K562 (cell line): ENCODE data around the gene NENF. TPM values are rescaled to one million over a fixed set of nuclear protein-coding genes. Genes with fewer than 3 reads are reported as not detected.

Experiments
- DPF2 ChIP-seq: fragments of 450-650 bp; IDR thresholded peaks from 2 replicates; pipeline ENCODE4 v1.6.1; 2016
- EP400 ChIP-seq: fragments of 450-650 bp; IDR thresholded peaks from 2 replicates; pipeline ENCODE4 v1.6.1; 2017; ENCODE audit warnings: antibody characterized with exemption, mild to moderate bottlenecking, moderate library complexity
- EWSR1 ChIP-seq: fragments of 450-650 bp; IDR thresholded peaks from 2 replicates; pipeline ENCODE4 v1.6.1; 2018; ENCODE audit warnings: borderline replicate concordance, mild to moderate bottlenecking, low read depth, moderate library complexity; ENCODE audit not compliant: partially characterized antibody
- GTF2A2 ChIP-seq: IDR thresholded peaks from 2 replicates; pipeline ENCODE4 v1.6.1; 2016; ENCODE audit warnings: mild to moderate bottlenecking, missing genetic modification characterization, missing compliant biosample characterization
- HDGF ChIP-seq: fragments of 450-650 bp; IDR thresholded peaks from 2 replicates; pipeline ENCODE4 v1.6.1; 2016
- ILF3 ChIP-seq: fragments of 450-650 bp; IDR thresholded peaks from 2 replicates; pipeline ENCODE4 v1.6.1; 2018; ENCODE audit warnings: antibody characterized with exemption, mild to moderate bottlenecking, moderate library complexity, borderline replicate concordance
- MAFF ChIP-seq: IDR thresholded peaks from 2 replicates; pipeline ENCODE4 v1.6.1; 2012; ENCODE audit warnings: low read length, improper control_type of control experiment
- MEF2A ChIP-seq: IDR thresholded peaks from 2 replicates; pipeline ENCODE4 v1.6.1; 2011; ENCODE audit warnings: low read depth, mild to moderate bottlenecking, low read length, moderate library complexity; ENCODE audit not compliant: control insufficient read depth
- MYBL2 ChIP-seq, 2 experiments: fragments of 450-650 bp in 1 of 2; sonication (generic) in 1 of 2; formaldehyde crosslinking in 1 of 2; IDR thresholded peaks; 2 replicates each; pipeline versions ENCODE4 v1.6.1 to v1.8.1; 2017 to 2022; ENCODE audit warnings: borderline replicate concordance in 1 of 2, inconsistent platforms in 1 of 2, low read depth in 1 of 2, mild to moderate bottlenecking in 1 of 2, missing genetic modification reagents in 1 of 2, moderate library complexity in 1 of 2
- NUFIP1 ChIP-seq: fragments of 450-650 bp; IDR thresholded peaks from 2 replicates; pipeline ENCODE4 v1.6.1; 2018; ENCODE audit not compliant: partially characterized antibody
- SIN3B ChIP-seq: fragments of 450-650 bp; IDR thresholded peaks from 2 replicates; pipeline ENCODE4 v1.6.1; 2017; ENCODE audit warnings: low read depth, mild to moderate bottlenecking, moderate library complexity
- TAF1 ChIP-seq: IDR thresholded peaks from 2 replicates; pipeline ENCODE4 v1.6.1; 2011; ENCODE audit warnings: mild to moderate bottlenecking, low read length, moderate library complexity; ENCODE audit not compliant: insufficient read depth, control insufficient read depth, severe bottlenecking; ENCODE audit errors: extremely low read depth
- TBP ChIP-seq: optimal IDR thresholded peaks from 2 replicates; pipeline ENCODE3; 2011; ENCODE audit warnings: low read depth, low read length, improper control_type of control experiment
- TGIF2 ChIP-seq: sonication (generic); formaldehyde crosslinking; IDR thresholded peaks from 2 replicates; pipeline ENCODE4 v1.8.1; 2022; ENCODE audit warnings: mild to moderate bottlenecking, missing genetic modification reagents, moderate library complexity
- ZNF121 ChIP-seq: sonication (generic); formaldehyde crosslinking; conservative IDR thresholded peaks from 2 replicates; pipeline ENCODE4 v1.8.0; 2022; ENCODE audit warnings: missing genetic modification reagents
- ZNF253 ChIP-seq: fragments of 250-450 bp; sonication (Bioruptor Pico); conservative IDR thresholded peaks from 2 replicates; pipeline ENCODE4 v1.6.1; 2021; ENCODE audit warnings: mild to moderate bottlenecking
- ZNF766 ChIP-seq: fragments of 200-800 bp; sonication (Bioruptor generic); conservative IDR thresholded peaks from 2 replicates; pipeline ENCODE4 v1.6.1; 2016; ENCODE audit warnings: missing genetic modification characterization, missing compliant biosample characterization
- polyA plus RNA-seq, 8 experiments: library from polyadenylated mRNA; depleted of rRNA in 4 of 8; stranded (reverse) in 5 of 8; unstranded in 3 of 8; fragments of >200 nt; fragmentation: Nextera tagmentation in 2 of 8; fragmentation: Illumina TruSeq in 1 of 8; extraction: Ambion mirVana in 2 of 8; extraction: Trizol in 1 of 8; gene quantifications; 2 replicates each; pipeline versions ENCODE4 v1.2.1 to v1.2.3, GENCODE V29; 2011 to 2014; ENCODE audit warnings: inconsistent platforms in 1 of 8, missing spikeins in 1 of 8
- total RNA-seq, 7 experiments: library from RNA; depleted of rRNA in 6 of 7; stranded (reverse); fragments of >200 nt in 6 of 7; fragmentation: Illumina TruSeq in 2 of 7; extraction: Trizol in 2 of 7; gene quantifications; 2 replicates each; pipeline versions ENCODE4 v1.2.1 to v1.2.3, GENCODE V29; 2011 to 2021; ENCODE audit warnings: low replicate concordance in 1 of 7
- TF ChIP-seq, protein P1 (sequence below): fragments of 250-450 bp; sonication (Bioruptor Pico); IDR thresholded peaks from 2 replicates; pipeline ENCODE4 v1.4.0; 2020; ENCODE audit warnings: mild to moderate bottlenecking, moderate library complexity, borderline replicate concordance
- TF ChIP-seq, protein P2 (sequence below), 2 experiments: fragments of 450-650 bp in 1 of 2; sonication (generic) in 1 of 2; formaldehyde crosslinking in 1 of 2; IDR thresholded peaks in 1 of 2; conservative IDR thresholded peaks in 1 of 2; 2 replicates each; pipeline versions ENCODE4 v1.6.1 to v1.8.1; 2016 to 2023; ENCODE audit warnings: mild to moderate bottlenecking in 2 of 2, moderate library complexity in 2 of 2, inconsistent platforms in 1 of 2, missing genetic modification reagents in 1 of 2
- TF ChIP-seq, protein P3 (sequence below): IDR thresholded peaks from 2 replicates; pipeline ENCODE4 v1.6.1; 2011; ENCODE audit not compliant: insufficient read length; ENCODE audit errors: extremely low read depth
- TF ChIP-seq, protein P4 (sequence below): fragments of 450-650 bp; IDR thresholded peaks from 2 replicates; pipeline ENCODE4 v1.6.1; 2016

The NENF gene
- total and polyA plus RNA-seq, 9 of the 15 experiments (the other 6 are each of a cell fraction or from before 2014, with no cell fraction given), result 6.1 to 100 (median 72.8) TPM

DNA sequence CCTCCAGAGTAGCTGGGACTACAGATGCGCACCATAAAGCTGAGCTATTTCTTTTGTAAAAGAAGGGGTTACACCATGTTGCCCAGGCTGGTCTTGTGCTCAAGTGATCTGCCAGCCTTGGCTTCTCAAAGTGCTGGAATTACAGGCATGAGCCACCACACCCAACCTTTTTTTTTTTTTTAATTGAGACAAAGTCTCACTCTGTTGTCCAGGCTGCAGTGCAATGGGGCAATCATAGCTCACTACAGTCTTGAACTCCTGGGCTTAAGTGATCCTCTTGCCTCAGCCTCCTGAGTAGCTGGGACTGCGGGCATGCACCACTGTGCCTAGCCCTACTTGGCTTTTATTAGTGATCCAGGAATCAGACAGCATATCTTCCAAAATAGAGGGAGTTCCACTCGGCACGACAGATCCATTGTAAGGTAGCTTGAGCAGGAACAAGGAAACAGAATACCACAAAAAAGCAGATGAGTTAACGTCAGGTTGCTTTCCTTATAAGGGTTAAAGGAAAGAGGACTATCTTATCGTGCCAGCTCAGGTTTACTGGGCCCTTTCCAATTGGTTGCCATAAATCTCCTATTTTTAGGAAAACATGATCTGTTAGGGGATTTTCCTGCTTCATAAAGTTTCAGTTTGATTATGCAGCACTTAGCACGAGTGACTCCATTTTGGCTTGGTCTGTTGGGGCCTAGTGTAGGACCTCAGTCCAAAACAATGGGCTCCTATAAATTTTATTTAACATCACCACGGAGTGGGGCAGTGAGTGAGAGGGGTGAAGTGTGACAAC, 45.2 kb downstream of the NENF start (continued):
- TF ChIP-seq, protein P1, sequence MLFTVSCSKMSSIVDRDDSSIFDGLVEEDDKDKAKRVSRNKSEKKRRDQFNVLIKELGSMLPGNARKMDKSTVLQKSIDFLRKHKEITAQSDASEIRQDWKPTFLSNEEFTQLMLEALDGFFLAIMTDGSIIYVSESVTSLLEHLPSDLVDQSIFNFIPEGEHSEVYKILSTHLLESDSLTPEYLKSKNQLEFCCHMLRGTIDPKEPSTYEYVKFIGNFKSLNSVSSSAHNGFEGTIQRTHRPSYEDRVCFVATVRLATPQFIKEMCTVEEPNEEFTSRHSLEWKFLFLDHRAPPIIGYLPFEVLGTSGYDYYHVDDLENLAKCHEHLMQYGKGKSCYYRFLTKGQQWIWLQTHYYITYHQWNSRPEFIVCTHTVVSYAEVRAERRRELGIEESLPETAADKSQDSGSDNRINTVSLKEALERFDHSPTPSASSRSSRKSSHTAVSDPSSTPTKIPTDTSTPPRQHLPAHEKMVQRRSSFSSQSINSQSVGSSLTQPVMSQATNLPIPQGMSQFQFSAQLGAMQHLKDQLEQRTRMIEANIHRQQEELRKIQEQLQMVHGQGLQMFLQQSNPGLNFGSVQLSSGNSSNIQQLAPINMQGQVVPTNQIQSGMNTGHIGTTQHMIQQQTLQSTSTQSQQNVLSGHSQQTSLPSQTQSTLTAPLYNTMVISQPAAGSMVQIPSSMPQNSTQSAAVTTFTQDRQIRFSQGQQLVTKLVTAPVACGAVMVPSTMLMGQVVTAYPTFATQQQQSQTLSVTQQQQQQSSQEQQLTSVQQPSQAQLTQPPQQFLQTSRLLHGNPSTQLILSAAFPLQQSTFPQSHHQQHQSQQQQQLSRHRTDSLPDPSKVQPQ, result peak; percentile 75; the same call in 1 of the 2 replicates
- TF ChIP-seq ZNF121 (CRISPR knock-in tag), result peak; percentile 45
- peak; percentile 69 for TF ChIP-seq NUFIP1
- TF ChIP-seq SIN3B, result no peak
- TF ChIP-seq EP400, result no peak
- no peak for TF ChIP-seq DPF2
- TF ChIP-seq HDGF, result no peak
- TF ChIP-seq, protein P2, sequence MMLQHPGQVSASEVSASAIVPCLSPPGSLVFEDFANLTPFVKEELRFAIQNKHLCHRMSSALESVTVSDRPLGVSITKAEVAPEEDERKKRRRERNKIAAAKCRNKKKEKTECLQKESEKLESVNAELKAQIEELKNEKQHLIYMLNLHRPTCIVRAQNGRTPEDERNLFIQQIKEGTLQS (IDR thresholded peaks at IDR 0.05), result no peak
- TF ChIP-seq, protein P2 (CRISPR knock-in tag; conservative IDR thresholded peaks at IDR 0.05), result no peak
- peak; percentile 99 for TF ChIP-seq GTF2A2 (tag)
- TF ChIP-seq, protein P3, sequence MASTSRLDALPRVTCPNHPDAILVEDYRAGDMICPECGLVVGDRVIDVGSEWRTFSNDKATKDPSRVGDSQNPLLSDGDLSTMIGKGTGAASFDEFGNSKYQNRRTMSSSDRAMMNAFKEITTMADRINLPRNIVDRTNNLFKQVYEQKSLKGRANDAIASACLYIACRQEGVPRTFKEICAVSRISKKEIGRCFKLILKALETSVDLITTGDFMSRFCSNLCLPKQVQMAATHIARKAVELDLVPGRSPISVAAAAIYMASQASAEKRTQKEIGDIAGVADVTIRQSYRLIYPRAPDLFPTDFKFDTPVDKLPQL, result no peak
- TF ChIP-seq, protein P4, sequence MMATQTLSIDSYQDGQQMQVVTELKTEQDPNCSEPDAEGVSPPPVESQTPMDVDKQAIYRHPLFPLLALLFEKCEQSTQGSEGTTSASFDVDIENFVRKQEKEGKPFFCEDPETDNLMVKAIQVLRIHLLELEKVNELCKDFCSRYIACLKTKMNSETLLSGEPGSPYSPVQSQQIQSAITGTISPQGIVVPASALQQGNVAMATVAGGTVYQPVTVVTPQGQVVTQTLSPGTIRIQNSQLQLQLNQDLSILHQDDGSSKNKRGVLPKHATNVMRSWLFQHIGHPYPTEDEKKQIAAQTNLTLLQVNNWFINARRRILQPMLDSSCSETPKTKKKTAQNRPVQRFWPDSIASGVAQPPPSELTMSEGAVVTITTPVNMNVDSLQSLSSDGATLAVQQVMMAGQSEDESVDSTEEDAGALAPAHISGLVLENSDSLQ, result no peak
- TF ChIP-seq MEF2A, result no peak
- TF ChIP-seq TAF1, result no peak
- no peak for TF ChIP-seq MYBL2 (IDR thresholded peaks at IDR 0.05; ENCODE audit: low read depth)
- TF ChIP-seq MYBL2 (CRISPR knock-in tag; IDR thresholded peaks at IDR 0.05; ENCODE audit: borderline replicate concordance), result no peak
- no peak for TF ChIP-seq MAFF
- TF ChIP-seq ILF3, result no peak
- TF ChIP-seq ZNF253 (CRISPR knock-in tag), result no peak
- peak; percentile 99 for TF ChIP-seq ZNF766 (CRISPR knock-in tag)
- TF ChIP-seq TBP, result no peak
- TF ChIP-seq EWSR1, result no peak
- no peak for TF ChIP-seq TGIF2 (CRISPR knock-in tag)
